Keratinocyte (primary cell): Measurements from ENCODE around the gene USP30.

ENCODE experiments used
- CTCF ChIP-seq, 3 experiments: IDR thresholded peaks in 1 of 3; conservative IDR thresholded peaks in 1 of 3; optimal IDR thresholded peaks in 1 of 3; 2 replicates in 2 of 3; 3 replicates in 1 of 3; pipeline versions ENCODE3 to v1.5.1; 2011; ENCODE audit warnings: low read length in 3 of 3, mild to moderate bottlenecking in 3 of 3, moderate library complexity in 2 of 3, control low read depth in 1 of 3, inconsistent platforms in 1 of 3; ENCODE audit not compliant: insufficient read depth in 2 of 3; ENCODE audit errors: extremely low read depth in 1 of 3
- EZH2 ChIP-seq: IDR thresholded peaks from one replicate; pipeline ENCODE4 v1.6.1; 2012; ENCODE audit warnings: inconsistent platforms, mild to moderate bottlenecking, low read length, moderate library complexity

- TF ChIP-seq CTCF (optimal IDR thresholded peaks at IDR 0.05 in 1 of 3, IDR thresholded peaks at IDR 0.05 in 1 of 3, conservative IDR thresholded peaks at IDR 0.05 in 1 of 3; ENCODE audit: extremely low read depth in 1 of 3, insufficient read depth in 2 of 3, low read length in 3 of 3) (no peak), EZH2 (no peak)
Measured at GRCh38 chr12:109053382-109054123, 1.2 kb downstream of the USP30 start.
